Activated T-helper 1 cell treated with anti-CD3 and anti-CD28 coated beads, Interleukin-2, amount 50 U/mL, for 16 hours (primary cell): ENCODE data around the gene HSPA12A.

Experiments used
- DNase-seq, 2 donors: peaks; one replicate each; pipeline ENCODE4 v3.0.0-alpha.2; 2020; ENCODE audit warnings: low read depth in 1 of 2, low spot score in 1 of 2

Gene HSPA12A

GRCh38 chr10:116694243-116694926 is 48.0 kb downstream of the HSPA12A start:
- no peak for DNase-seq

DNA sequence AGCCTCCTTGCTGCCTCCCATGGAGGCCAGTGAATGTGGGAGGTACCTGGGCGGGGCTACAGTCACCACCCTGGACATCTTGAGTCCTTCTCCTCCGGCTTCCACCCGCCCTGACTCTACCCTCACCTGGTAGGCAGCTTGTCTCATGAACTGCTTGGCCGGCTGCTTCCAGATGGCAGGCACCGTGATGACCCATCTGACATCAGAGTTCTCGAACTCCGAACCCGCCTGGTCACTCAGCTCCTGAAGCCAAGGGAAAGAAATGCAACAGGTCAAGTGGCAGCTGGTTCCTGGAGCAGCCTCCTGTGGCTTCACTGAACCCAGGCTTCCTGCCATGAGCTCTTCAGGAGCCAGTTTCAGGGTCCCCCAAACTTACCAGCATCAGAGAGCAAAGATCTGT is 50.1 kb downstream of the HSPA12A start:
- DNase-seq = no peak

- no peak for DNase-seq
These were observed 50.7 kb downstream of the HSPA12A start for GRCh38 chr10:116691635-116692034.

DNA sequence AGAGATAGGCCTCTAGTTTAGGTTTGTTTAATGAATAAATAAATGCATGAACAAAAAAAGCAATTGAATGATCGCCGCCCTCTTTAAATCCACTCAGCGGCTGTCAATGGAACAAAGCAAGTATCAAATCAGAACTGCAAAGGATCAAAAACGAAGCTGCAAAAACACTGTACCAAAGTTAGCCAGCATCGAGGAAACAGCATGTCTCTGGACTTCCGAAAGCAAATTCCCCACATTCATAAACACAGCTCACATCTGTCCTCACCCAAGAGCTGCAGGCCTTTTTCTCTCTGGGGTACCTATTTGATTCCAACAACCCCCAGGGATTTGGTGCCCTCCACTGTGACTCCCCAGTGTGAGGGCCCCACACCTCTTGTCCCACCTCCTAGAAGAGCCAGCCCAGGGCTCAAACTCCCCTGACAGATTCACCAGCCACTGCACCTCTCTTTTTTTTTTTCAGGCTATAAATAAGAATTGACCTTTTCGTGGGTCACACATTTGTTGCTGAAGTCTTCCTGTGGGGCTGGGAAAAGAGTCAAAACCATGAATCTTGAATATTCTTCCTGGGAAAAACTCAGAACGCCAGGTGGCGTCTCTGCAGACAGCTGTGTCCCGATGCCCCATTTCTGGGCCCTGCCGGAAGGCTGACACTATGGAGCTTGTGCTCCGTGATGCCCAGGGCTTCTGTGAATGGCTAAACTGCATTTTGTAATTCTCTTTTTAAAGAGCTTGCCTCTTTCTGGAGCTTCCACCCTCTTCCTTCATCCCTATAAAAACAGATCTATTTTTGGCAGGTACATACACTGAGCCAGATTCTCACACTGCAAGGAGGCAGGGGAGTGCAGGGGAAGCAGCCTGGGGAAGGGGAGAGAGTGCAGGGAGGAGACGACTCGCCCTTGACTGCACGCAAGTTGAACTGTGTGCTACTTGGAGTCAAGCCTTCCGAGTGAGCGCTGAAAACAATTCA is 51.7 kb downstream of the HSPA12A start:
- DNase-seq = no peak

GRCh38 chr10:116689744-116690143 is 52.6 kb downstream of the HSPA12A start:
- no peak for DNase-seq

GRCh38 chr10:116688741-116689495 is 53.4 kb downstream of the HSPA12A start:
- DNase-seq = no peak

- DNase-seq = no peak
These were observed 54.1 kb downstream of the HSPA12A start for GRCh38 chr10:116688241-116688711.

- no peak for DNase-seq
These were observed 54.7 kb downstream of the HSPA12A start for GRCh38 chr10:116687633-116688032.

GRCh38 chr10:116686632-116687031 is 55.7 kb downstream of the HSPA12A start:
- DNase-seq = no peak

DNA sequence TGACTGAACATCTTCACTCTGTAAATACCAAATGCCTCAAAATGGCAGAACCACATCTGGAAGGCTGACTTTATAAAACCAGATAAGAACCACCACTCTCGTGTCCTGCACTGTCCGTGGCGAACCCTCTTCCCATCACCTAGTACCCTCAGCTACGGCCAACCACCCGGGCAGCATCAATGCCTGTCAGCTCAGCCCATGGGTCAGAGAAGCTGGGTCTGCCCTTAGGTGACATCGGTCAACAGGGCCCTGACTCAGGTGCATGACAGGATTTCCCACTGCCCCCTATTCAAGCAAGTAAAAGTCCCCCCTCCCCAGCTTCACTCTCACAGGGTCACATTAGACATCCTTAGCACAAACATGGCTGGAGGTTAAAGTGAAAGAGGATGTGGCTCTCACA is 56.6 kb downstream of the HSPA12A start:
- DNase-seq = no peak

GRCh38 chr10:116684781-116685180 is 57.6 kb downstream of the HSPA12A start:
- no peak for DNase-seq

DNA sequence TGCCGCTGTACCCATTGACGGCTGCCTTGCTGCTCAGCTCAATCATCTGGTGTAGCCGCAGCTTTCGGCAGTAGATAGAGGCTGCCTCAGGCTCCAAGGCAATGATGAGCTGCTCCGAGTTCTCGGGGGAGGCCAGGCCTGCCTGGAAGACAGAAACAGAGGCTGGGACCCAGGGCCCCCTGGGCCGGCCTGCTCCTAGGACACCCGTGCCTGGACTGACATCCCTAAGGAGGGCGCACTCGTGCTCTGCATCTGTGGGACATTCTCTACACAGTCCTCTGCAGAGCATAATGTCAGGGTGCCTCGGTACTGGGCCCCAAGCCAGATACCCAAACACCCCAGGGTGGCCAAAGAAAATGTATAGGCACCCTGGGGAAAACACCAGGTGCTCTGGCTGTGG is 58.5 kb downstream of the HSPA12A start:
- DNase-seq = no peak

DNA sequence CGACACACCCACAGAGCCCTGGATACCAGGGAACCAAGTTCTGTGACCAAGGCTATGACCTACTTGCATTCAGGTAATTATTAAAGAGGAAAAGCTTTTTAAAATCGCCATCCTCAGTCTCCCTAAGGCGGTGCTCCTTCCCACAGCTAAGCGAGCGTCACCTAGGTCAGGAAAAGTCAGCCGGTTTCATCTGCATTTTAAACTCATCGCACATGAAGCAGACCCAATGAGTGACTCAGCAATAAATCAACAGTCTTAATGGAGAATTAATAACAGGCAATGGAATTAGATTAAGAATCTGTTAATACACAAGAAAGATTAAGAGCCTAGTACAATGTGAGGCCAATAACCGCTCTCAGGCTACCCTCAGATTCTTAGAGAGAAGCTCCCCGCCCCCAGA is 59.2 kb downstream of the HSPA12A start:
- no peak for DNase-seq

DNA sequence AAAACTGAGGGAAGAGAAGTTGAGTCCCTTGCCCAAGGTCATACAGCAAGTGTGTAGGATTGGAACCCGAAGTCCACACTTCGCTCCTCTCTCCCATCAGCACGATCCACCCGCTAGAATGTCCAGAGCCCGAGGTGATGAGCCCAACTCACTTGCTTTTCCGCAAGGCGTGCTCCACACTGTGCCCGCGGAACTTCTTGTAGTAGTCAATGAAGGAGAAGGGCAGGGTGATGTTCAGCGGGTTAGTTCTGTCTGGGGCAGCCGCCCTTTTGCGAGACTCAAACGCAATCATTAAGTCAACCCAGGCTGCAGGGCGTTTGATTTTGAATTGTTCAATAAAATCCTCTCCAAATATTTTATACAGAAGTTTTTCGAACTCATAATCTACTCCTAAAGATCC is 63.0 kb downstream of the HSPA12A start:
- DNase-seq = no peak

GRCh38 chr10:116676633-116677032 is 65.7 kb downstream of the HSPA12A start:
- no peak for DNase-seq

DNA sequence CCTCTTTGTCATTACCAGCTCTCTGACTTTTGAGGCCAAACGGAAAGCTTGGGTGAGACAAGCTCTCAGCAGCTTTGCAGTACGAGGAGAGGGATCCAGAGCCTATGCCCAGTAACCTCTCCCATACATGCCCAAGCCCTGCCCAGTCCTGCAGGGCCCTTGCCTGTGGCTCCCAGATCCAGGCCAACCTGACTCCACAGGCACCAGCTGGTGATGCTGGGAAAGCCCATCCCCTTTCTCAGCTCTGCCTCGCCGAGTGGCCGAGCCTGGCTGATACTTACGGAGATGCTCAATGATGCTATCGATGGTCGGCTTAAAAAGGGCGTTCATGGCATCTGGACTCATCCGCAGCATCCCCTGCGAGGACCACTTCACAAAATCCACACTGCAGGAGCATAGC is 66.2 kb downstream of the HSPA12A start:
- no peak for DNase-seq

DNA sequence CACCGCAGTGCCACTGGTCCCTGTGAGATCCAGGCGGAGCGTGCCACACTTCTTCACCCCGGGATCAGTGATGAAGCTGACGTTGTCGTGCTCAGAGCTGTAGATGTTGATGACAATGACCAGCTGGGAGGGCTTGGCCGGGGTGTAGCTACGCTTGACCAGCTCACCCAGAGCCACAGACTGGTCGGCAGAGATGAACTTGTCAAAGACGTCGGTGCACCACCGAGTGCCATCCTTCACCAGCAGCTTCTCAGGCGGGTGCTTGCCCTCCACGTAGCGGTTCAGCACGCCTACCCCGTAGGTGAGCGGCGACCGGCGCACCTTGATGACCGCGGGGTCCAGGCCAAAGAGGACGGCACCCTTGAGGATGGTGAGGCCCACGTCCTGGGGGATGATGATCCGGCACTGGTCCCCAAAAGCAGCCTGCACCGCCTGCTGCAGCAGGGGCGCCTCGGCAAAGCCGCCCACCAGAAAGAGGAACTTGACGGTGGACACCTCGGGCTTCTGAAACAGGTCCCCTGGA is 67.4 kb downstream of the HSPA12A start:
- DNase-seq = no peak

DNA sequence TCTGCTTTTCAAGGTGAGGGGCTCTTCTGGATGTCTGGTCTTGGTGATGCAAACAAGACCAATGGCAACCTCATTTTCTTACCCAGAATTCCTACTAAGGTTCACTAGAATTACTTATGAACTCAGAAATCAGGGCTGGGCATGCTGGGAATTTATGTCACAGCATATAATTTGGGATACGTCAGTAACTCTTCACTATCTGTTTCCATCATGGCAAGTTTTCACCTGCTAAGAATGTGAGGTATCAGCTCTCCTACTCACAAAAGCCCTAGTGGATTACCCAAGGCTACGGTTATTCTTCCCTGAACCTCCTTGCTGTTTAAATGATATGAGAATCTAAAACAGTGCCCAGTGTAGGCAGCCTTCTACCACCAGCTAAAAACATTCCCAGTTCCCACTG is 68.5 kb downstream of the HSPA12A start:
- DNase-seq = no peak

- no peak for DNase-seq
These were observed 69.5 kb downstream of the HSPA12A start for GRCh38 chr10:116672891-116673290.

- DNase-seq = no peak
These were observed 71.0 kb downstream of the HSPA12A start for GRCh38 chr10:116671274-116671926.

DNA sequence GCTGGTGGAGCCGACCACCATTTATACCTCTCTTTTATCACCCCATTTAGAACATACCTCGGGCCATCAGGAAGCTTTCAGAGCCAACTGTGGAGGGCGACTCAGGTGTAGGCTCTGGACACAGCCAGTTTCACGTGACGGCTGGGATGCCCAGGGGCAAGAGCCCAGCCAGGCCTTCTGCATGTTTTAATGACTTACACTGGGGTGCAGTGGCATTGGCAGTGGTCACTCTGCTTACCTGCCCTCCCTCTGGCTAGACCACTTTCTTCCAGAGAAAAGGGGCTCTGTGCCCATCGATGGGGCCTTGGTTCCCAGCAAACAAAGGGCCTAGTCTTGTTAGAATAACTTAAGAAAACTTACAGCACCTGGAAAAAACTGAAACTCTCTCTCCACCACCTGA is 71.7 kb downstream of the HSPA12A start:
- DNase-seq = no peak
